ENCODE data around the gene PDE1C.

Gene PDE1C

GRCh38 chr7:31758755-31759154 is 311.5 kb downstream of the PDE1C start:
- no peak for DNase-seq

- no peak for DNase-seq
These were observed 318.5 kb downstream of the PDE1C start for GRCh38 chr7:31751726-31752125.

GRCh38 chr7:31748084-31748483 is 322.1 kb downstream of the PDE1C start:
- no peak for DNase-seq

GRCh38 chr7:31747553-31747952 is 322.7 kb downstream of the PDE1C start:
- DNase-seq = no peak

GRCh38 chr7:31744294-31744874 is 325.8 kb downstream of the PDE1C start:
- DNase-seq = peak; percentile 10

GRCh38 chr7:31741852-31742251 is 328.4 kb downstream of the PDE1C start:
- no peak for DNase-seq

GRCh38 chr7:31735991-31736982 is 333.9 kb downstream of the PDE1C start:
- no peak for DNase-seq

- DNase-seq = no peak
These were observed 335.8 kb downstream of the PDE1C start for GRCh38 chr7:31734456-31734855.

GRCh38 chr7:31729195-31729804 is 340.9 kb downstream of the PDE1C start:
- no peak for DNase-seq

- DNase-seq = no peak
These were observed 345.5 kb downstream of the PDE1C start for GRCh38 chr7:31724696-31725095.

- DNase-seq = no peak
These were observed 349.8 kb downstream of the PDE1C start for GRCh38 chr7:31720366-31720765.

- DNase-seq = no peak
These were observed 353.9 kb downstream of the PDE1C start for GRCh38 chr7:31716355-31716754.

- DNase-seq = no peak
These were observed 360.0 kb downstream of the PDE1C start for GRCh38 chr7:31710171-31710570.

- no peak for DNase-seq
These were observed 363.1 kb downstream of the PDE1C start for GRCh38 chr7:31707089-31707488.

GRCh38 chr7:31705377-31705776 is 364.8 kb downstream of the PDE1C start:
- no peak for DNase-seq

- DNase-seq = no peak
These were observed 367.9 kb downstream of the PDE1C start for GRCh38 chr7:31702354-31702753.

All from CD4-positive, alpha-beta T cell treated with Interleukin-17A for 4 hours (primary cell).